ENCODE measurements around the gene RASGRF2. TPM values are rescaled to one million over a fixed set of nuclear protein-coding genes. Genes with fewer than 3 reads are reported as not detected.

Gene RASGRF2
- total RNA-seq, 1 experiment from 2014 or later: 9.1 TPM

DNA sequence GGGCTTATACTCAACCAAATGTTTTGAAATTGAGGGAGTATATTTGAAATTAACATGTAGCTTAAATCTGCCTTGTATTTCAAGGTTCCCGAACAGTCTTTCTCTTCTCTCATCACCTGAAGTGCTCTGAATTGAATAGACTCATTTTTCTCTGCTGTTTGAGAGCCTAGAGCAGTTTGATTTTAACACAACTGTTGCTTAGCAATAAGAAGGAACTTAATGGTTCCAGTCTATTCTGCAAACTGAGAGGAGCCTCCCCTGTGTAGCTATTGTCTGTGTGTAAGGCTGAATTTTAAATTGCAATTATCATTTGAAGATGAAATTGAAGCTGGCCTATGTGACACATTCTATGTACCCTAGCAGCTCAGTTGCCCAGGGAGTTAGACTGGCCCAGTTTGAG is 185.9 kb downstream of the RASGRF2 start:
- Histone ChIP-seq H3K36me3 (ENCODE audit: insufficient read depth, low read length, poor library complexity, severe bottlenecking) (no peaks in the 10 kb centered on the region), H3K4me1 (ENCODE audit: insufficient read depth, low read length, poor library complexity, severe bottlenecking) (peaks cover 5% of the 10 kb centered on the region), H3K27me3 (replicated peaks; ENCODE audit: insufficient read depth, low read depth, low read length, poor library complexity) (no peaks in the 10 kb centered on the region), H3K9me3 (ENCODE audit: low read depth, low read length, poor library complexity, severe bottlenecking) (no peaks in the 10 kb centered on the region), H3K4me3 (ENCODE audit: low read depth, low read length, poor library complexity, severe bottlenecking) (no peak overlapping the region), H3K27ac (ENCODE audit: low read depth, low read length, poor library complexity, severe bottlenecking) (no peak overlapping the region)
- ChIA-PET CTCF (no interaction called here), POLR2A (ENCODE audit: low non-redundant PET) (no interaction called here)
- TF ChIP-seq, protein P1, sequence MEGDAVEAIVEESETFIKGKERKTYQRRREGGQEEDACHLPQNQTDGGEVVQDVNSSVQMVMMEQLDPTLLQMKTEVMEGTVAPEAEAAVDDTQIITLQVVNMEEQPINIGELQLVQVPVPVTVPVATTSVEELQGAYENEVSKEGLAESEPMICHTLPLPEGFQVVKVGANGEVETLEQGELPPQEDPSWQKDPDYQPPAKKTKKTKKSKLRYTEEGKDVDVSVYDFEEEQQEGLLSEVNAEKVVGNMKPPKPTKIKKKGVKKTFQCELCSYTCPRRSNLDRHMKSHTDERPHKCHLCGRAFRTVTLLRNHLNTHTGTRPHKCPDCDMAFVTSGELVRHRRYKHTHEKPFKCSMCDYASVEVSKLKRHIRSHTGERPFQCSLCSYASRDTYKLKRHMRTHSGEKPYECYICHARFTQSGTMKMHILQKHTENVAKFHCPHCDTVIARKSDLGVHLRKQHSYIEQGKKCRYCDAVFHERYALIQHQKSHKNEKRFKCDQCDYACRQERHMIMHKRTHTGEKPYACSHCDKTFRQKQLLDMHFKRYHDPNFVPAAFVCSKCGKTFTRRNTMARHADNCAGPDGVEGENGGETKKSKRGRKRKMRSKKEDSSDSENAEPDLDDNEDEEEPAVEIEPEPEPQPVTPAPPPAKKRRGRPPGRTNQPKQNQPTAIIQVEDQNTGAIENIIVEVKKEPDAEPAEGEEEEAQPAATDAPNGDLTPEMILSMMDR (conservative IDR thresholded peaks at IDR 0.05; ENCODE audit: low read depth, low read length): no peak
- no peak for TF ChIP-seq EZH2 (IDR thresholded peaks at IDR 0.05; ENCODE audit: borderline replicate concordance, low read depth, low read length, poor library complexity, severe bottlenecking)
- intact Hi-C loops (cut with micrococcal nuclease; ENCODE audit: unreplicated experiment): no loop called here
- no peak for DNase-seq (ENCODE audit: low spot score)
- BruUV-seq (replicated peaks): no TSS peak

- Histone ChIP-seq H3K4me3 (ENCODE audit: low read depth, low read length, poor library complexity, severe bottlenecking) (no peak overlapping the region), H3K27me3 (replicated peaks; ENCODE audit: insufficient read depth, low read depth, low read length, poor library complexity) (no peaks in the 10 kb centered on the region), H3K4me1 (ENCODE audit: insufficient read depth, low read length, poor library complexity, severe bottlenecking) (no peaks in the 10 kb centered on the region), H3K9me3 (ENCODE audit: low read depth, low read length, poor library complexity, severe bottlenecking) (no peaks in the 10 kb centered on the region), H3K36me3 (ENCODE audit: insufficient read depth, low read length, poor library complexity, severe bottlenecking) (no peaks in the 10 kb centered on the region), H3K27ac (ENCODE audit: low read depth, low read length, poor library complexity, severe bottlenecking) (no peak overlapping the region)
- ChIA-PET CTCF (no interaction called here), POLR2A (ENCODE audit: low non-redundant PET) (no interaction called here)
- no TSS peak for BruUV-seq (replicated peaks)
- intact Hi-C loops (cut with micrococcal nuclease; ENCODE audit: unreplicated experiment): no loop called here
- no peak for DNase-seq (ENCODE audit: low spot score)
- TF ChIP-seq EZH2 (IDR thresholded peaks at IDR 0.05; ENCODE audit: borderline replicate concordance, low read depth, low read length, poor library complexity, severe bottlenecking): no peak
- TF ChIP-seq, protein P1 (conservative IDR thresholded peaks at IDR 0.05; ENCODE audit: low read depth, low read length): no peak
These were observed 187.1 kb downstream of the RASGRF2 start for GRCh38 chr5:81147011-81147885.

- CTCF ChIA-PET: no interaction called here
- POLR2A ChIA-PET (ENCODE audit: low non-redundant PET): no interaction called here
- Histone ChIP-seq H3K27me3 (replicated peaks; ENCODE audit: insufficient read depth, low read depth, low read length, poor library complexity) (no peaks in the 10 kb centered on the region), H3K4me3 (ENCODE audit: low read depth, low read length, poor library complexity, severe bottlenecking) (no peak overlapping the region), H3K9me3 (ENCODE audit: low read depth, low read length, poor library complexity, severe bottlenecking) (no peaks in the 10 kb centered on the region), H3K36me3 (ENCODE audit: insufficient read depth, low read length, poor library complexity, severe bottlenecking) (no peaks in the 10 kb centered on the region), H3K4me1 (ENCODE audit: insufficient read depth, low read length, poor library complexity, severe bottlenecking) (no peaks in the 10 kb centered on the region), H3K27ac (ENCODE audit: low read depth, low read length, poor library complexity, severe bottlenecking) (no peak overlapping the region)
- no TSS peak for BruUV-seq (replicated peaks)
- TF ChIP-seq, protein P1 (conservative IDR thresholded peaks at IDR 0.05; ENCODE audit: low read depth, low read length): no peak
- no peak for TF ChIP-seq EZH2 (IDR thresholded peaks at IDR 0.05; ENCODE audit: borderline replicate concordance, low read depth, low read length, poor library complexity, severe bottlenecking)
- intact Hi-C loops (cut with micrococcal nuclease; ENCODE audit: unreplicated experiment): no loop called here
- DNase-seq (ENCODE audit: low spot score): no peak
These were observed 187.9 kb downstream of the RASGRF2 start for GRCh38 chr5:81147886-81148571.

Measured in A673 (cell line).